GM19455 (cell line): ENCODE data around the gene LEKR1.
"Not testable (repeated sequence)": the region's sequence is repeated elsewhere in the genome, so short reads cannot be mapped to it uniquely, and the experiment has no call there.

Experiments used
- ATAC-seq: cut with Tn5 transposase; IDR thresholded peaks from one replicate; pipeline ENCODE4 v1.9.1; 2021; ENCODE audit not compliant: unreplicated experiment

LEKR1 gene

DNA sequence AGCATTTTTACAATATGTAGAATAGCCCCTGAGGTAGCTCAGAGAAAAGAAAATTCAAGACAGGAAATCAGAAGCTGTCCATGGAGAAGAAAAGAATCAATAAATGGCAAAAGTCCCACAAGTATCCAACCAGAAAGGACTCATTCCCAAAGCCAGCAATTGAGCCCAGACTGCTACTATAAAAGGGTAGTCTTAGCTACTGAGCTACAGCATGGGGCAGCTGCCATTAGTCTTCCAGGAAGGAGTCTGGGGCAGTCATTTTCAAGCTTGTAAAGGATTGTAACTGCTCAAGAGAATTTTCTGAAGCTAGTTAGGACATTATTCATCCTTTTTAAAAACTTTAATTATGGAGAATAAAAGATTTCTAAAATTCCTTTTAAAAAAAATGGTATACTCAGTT is 10.5 kb downstream of the LEKR1 start:
- ATAC-seq: no peak

DNA sequence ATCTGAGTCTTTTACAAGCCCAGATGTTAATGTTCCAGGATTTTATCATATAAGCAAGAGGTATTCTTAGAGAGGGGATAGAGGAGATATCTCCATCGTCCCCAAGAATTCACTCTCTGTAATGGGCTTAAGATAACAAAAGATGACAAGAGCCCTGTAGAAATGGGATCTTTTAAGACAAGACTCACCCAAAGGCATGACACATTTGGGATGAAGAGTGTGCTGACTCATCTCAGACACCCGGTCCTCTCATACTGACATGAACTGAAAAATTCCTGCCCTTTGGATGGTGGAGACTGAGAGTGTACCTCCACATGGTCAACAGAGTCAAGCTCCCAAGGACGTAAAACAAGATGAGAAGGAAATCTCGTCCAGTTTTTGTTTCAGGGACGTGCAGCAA is 11.0 kb downstream of the LEKR1 start:
- no peak for ATAC-seq

DNA sequence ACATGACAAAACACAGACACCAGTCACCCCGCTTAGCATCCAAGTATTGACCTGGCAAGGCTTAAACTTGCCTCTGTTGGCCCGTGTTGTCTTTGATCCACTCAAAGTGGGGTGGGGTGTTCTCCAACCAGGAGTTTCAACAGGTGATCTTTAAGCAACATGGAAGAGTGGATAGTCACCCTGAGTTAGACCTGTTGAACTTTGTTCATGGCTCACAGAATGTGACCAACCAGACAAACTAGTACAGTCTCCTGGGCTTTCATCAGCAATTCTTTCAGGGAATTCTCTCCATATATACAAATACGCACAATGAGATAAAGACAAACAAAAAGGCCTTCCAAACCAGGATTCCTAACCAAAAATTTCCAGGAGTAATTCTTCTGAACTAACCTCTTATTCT is 11.9 kb downstream of the LEKR1 start:
- no peak for ATAC-seq

DNA sequence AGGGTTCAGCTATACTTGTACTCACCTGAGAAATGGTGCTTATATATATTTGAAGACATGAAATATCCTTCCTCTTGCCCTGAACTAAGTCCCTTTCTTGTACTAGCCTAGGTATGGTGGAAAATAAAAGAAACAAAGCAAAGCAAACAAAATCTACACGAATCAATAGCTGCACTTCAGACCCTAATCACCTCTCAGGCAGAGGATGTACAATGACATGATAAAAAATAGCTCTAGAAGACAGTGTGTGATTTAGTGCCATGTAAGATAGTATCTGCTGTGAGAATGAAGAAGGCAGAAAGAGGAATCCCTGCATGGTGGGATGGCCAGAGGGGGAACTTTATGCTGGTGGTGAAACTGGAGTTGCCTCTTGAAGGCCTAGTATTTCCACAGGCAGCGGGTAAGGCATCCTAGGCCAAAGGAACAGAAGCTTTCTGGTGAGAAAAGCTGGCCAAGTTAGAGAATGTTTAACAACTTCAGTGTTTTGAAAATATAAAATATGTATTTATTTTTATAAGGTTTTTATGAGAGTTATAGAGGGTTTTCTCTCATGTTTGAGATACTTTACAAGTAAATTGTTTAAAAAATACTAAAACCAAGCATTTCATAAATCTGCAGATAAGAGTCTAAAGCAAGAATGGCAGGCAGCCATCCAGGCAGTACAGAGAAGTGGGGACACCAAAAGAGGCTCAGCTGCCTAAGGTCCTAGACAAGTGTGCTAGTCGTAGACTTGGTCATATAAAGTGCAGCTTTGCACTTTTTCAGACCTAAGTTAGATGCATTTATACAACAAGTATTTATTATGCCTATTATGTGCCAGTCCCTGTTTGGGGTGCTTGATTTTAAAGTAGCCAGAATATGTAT is 14.9 kb downstream of the LEKR1 start:
- ATAC-seq: no peak

DNA sequence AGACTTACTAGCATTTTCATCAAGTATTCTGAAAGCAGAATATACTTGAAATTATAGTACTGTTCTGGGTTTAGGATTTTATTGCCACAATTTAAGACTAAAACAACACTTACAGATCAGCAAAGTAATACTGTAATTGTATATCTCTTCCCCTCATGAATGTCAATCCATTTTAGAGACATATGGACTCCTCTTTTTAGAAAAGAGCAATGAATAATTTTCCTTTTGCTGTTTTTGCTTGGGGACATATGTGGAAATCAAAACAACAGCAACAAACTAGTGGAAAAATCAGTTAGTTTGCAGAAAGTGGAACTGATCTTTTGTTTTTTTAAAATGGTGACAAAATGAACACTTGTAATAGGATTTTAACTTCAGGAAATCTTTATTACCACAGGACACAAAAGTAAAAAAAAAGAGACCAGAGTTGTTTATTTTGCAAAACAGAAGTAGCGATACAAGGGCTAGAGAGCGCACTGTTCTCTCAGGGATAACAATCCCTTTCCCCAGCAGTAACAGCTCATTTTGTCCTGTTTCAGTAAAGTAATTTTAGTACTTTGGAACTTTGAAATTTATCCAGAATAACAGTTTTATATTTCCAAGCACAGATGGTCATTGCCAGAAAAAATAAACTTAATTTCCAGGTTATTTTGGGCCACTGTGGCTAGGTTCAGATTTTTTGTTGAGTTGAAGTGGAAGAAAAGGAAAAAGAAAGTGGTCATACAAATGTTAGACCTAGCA is 17.1 kb downstream of the LEKR1 start:
- no peak for ATAC-seq

DNA sequence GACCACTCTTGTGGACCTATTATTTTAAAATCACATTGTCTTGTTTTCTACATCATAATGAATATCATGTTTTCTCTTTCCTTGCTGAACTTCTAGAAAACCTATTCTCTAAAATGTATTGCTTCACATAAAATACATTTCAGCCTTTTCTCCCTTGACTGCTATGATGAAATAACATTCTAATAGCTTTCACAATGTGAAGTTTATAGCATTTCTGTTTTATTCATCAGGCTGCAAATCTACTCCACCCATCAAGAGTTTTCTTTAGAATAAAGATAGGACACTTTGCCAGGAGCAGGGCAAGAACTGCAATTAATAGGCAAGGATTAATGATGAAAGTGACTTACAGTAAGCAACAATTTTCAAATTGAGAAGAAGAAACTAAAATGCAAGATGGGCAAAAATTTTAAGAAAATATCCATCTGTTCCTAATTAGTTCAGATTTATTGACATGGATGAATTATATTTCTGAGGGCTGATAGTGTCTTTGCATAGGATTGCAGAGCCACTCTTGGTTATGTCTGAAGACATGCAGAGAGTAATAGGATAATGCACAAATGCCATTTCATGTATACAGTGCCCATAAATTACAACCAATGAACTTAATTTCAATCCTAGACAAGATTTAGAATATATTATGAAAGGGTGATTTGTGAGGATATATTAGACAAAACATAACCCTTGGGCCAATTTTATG is 21.7 kb downstream of the LEKR1 start:
- no peak for ATAC-seq

DNA sequence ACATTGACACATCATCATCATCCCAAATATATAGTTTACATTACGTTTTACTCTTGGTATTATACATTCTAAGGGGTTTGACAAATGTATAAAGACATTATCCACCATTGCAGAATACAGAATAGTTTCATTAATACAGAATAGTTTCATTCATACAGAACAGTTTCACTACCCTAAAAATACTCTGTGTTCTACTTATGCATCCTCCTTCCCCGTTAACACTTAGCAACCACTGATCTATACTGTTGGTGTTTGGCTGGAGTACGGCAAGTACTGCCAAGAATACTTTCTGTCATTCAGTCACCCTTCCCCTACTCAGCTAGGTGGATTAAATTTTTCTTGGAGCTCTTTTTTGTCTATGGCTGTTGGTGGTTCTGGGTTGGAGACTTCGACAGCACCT is 33.4 kb downstream of the LEKR1 start:
- ATAC-seq: no peak

DNA sequence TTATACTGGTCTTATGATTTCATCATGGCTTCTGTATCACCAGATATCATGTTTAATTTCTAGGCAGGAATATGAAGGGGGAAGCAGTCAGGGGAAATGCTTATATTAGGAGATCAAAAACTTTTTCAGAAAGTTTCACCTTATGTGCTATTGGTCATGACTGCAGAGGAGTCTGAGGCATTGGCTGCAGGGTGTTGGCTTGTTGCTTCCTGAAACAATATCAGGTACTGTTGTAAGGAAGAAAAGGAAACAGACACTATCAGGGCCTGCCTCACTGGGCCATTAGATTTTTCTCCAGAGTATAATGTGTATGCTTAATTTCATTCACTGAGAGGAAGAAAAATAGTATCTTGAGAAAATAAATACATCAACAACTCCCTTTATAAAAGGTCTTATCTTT is 34.7 kb downstream of the LEKR1 start:
- no peak for ATAC-seq

DNA sequence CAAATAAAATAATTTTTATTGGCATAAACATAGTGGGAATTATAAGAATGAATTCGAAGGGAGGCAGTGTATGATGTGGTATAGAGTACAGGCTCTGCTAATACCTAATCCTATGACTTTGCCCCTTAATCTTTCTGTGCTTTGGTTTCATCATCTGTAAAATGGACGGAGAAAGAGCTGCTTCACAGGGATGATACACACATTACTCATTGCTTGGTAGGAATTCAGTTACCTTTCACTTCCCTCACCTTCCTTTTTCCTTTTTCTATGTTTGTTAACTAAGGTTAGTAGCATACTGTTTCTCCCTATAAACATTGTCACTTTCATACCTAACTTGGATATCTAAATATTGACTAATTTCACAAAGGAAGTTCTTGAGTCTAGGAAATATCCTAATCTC is 36.2 kb downstream of the LEKR1 start:
- ATAC-seq: no peak

DNA sequence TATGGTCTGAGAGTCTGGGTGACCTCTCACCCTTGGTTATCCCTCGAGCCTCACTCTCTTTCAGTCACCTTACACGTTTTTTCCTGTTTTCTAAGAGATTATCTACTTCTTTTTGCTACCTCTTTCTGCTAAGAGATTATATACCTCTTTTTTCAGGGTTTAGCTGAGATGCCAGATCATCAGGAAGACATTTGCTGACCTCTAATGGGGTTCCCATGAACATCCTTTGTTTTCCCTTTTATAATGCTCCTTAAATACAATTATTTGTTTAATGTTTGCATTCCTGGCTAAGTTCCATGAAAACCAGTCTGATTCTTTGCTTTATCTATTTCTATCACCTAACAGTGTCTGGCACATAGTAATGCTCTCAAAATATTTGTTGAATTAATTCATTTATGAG is 39.6 kb downstream of the LEKR1 start:
- no peak for ATAC-seq

DNA sequence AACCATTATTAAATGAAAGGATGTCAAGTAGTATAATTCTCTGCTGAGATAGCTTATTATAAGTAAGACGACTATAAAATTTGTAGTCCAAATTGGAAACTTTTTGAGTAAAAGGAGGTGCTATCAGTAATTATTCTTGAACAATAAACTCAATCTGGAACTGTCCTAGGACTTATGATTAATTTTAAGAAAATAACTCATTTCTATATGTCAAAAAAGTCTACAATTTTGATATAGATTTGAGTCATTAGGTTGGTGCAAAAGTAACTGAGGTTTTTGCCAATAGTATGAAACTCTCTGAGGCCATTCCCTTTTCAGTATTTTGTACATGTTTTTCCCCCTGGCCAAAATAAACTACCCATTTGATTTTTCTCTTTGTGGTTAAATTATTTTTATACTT is 41.0 kb downstream of the LEKR1 start:
- ATAC-seq: no peak

DNA sequence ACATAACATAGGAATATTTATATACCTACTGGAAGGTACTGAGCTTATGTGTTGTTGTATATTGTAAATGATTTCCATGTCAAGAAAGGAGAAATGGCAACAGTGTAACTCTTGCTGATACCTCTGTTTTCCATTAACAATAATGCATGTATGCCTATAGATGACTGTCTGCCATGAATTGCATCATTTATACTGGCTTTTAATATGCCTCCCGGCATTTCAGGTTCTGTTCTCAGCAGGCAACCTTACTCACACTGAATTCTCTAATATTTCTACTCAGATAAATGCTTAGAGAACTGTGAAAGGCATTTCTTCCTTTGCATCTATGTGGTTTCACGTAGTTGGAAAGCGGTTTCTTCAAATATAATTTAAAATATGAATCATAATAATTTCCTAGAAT is 41.8 kb downstream of the LEKR1 start:
- no peak for ATAC-seq

DNA sequence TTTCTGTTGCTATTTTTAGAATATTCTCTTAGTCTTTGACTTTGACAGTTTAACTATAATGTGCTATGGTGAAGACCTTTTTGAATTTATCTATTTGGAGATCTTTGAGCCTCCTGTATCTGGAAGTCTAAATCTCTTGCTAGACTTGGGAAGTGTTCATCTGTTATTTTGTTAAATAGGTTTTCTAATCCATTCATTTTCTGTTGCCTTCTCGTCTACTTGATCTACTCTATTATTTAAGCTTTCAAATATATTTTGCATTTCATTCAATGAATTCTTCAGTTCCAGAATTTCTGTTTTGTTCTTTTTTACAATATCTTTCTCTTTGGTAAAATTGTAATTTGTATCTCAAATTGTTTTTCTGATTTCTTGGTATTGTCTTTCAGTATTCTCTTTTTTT is 47.8 kb downstream of the LEKR1 start:
- no peak for ATAC-seq

DNA sequence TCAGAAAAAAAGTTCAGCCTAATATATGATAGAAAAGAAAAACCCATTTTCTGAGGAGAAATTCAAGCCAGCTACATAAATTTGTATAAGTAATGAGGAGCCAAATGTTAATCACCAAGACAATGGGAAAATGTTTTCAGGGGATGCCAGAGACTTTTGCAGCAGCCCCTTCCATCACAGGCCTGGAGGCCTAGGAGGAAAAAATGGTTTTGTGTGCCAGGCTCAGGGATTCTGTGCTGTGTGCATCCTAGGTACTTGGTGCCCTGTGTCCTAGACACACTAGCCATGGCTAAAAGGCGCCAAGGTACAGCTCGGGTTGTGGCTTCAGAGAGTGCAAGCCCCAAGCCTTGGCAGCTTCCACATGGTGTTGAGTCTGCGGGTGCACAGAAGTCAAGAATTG is 53.3 kb downstream of the LEKR1 start:
- not testable (repeated sequence) for ATAC-seq

DNA sequence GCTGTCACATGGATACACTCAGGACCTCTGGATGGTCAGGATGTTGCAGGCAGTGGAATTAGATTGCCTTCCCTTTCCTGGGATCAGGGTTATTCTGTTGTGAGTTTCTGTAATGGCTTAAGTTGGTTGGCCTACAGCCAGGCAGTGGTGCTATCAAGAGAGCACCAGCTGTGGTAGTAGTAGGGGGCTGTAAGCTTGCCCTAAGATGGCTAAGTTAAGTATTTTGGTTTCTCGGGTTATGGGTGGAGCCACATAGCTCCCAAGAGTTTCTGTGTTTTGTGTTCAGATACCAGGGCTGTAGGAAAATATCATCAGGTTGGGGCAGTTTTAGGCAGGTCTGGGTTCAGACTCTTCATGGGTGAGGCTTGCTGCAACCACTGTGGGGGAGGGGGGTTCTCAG is 59.6 kb downstream of the LEKR1 start:
- no peak for ATAC-seq

DNA sequence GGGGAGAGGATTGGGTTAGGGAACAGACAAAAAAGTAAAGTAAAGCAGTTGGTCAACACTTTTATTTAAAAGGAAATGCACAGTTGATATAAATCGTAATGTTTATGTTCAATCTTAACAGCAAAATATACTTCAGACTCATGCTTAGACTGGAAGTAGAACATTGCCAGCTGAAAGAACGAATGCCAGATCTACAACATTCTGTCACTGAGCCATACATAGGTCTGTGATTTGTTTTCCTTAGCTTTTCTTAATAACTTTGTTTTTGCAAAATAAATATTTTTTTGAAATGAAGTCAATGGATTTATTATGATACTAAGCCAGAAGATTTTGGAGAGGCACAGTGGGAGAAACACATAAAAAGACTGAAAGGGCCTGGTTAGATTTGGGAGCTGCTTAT is 62.0 kb downstream of the LEKR1 start:
- ATAC-seq: no peak

DNA sequence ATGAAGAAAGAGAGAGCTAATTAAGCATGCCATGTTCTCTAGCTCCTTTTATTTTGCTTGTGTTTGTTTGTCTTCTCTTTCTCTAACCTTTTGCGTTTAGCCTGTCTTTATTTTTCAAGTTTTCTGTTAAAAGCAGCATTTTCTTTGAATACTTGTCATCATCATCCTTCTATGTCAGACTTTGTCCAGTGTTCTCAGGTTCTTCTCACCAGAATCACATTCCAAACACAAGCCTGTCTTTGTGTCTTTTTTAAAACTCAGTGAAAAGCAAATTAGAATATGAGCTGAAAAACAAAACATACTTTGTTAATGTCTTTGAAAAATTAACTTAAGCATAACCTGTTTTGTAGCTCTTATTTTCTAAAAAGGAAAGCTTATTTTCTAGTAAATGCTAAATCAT is 62.4 kb downstream of the LEKR1 start:
- no peak for ATAC-seq

DNA sequence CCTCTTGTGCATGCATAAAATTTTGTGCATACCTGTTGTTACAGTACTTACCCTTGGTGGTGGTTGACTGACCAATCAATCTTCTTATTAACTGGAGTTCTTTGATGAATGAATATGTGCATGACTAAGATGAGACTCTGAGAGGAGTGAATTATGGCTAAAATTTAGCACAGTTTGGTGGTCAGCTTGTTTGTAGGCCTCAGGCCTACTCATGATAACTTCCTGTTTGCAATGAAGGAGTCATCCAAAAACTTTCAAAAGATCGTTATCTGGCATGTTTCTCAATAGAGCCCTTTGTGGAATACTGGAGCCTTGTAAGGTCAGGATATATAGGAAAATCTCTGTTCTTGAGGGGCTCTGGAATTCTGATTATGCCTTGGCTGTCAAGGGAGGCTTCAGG is 66.5 kb downstream of the LEKR1 start:
- ATAC-seq: no peak

DNA sequence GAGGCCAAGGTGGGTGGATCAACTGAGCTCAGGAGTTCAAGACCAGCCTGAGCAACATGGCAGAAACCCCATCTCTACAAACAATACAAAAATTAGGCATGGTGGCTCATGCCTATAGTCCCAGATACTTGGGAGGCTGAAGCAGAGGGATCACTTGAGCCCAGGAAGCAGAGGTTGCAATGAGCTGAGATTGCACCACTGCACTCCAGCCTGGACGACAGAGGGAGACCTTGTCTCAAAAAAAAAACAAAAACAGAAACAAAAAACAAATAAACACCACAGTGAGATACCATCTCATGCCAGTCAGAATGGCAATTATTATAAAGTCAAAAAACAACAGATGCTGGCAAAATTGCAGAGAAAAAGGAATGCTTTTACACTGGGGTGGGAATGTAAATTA is 69.2 kb downstream of the LEKR1 start:
- ATAC-seq: not testable (repeated sequence)

DNA sequence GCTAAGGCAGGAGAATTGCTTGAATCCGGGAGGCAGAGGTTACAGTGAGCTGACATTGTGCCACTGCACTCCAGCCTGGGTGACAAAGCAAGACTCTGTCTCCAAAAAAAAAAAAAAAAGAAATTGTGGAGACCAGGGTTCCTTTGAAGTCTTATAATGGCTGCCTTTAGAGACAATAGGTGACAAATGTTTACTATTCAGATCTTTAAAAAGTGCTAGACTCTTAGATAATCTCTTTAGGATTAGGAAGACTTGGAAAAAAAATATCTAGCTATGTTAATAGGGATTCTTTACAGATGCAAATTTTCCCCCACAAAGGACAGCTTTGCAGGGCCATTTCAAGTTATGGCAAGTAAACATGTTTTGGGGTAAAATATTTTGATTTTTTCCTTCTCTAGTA is 71.7 kb downstream of the LEKR1 start:
- not testable (repeated sequence) for ATAC-seq

DNA sequence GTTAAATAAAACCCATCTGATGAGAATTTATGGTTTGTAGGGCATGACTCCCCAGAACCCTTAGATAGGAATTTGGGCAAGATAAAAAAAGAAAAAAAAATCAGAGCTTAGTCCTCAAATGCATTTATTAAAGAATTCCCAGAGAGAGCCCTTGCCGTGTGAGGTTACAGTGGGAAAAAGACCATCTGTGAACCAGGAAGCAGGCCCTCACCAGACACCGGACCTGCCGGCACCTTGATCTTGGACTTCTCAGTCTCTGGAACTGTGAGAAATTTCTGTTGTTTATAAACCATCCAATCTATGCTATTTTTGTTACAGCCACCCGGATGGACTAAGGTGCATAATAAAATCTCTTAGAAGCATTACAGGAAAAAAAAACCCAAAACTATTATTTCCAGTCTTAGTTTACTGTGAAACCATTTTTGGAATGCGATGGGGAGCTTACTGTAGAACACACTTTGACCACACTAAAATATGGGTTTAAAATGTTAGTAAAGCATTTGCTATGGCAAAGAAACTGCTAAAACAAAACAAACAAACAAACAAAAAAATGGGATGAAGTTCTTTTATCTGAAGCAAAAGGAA is 72.2 kb downstream of the LEKR1 start:
- no peak for ATAC-seq

DNA sequence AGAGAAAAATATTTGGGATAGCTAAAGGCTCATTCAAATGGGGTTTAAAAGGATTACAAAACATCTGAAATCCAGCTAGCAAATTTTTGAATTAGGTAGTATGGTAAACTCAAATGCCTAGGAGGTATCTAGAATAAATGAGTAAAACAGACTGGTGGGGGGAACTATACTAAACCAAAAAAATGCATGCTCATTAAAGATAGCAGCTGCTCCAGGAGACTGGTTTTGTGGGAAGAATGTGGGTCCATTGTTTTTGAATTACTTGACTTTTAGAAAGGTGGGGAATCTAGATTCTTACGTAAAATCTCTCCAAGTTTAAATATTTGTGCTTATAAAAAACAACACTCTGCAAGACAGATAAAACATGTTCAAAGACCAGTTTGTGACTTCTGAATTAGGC is 73.8 kb downstream of the LEKR1 start:
- no peak for ATAC-seq
